OCI-M2 (cell line): ENCODE measurements around the gene USP4.
"Not testable (repeated sequence)": the region's sequence is repeated elsewhere in the genome, so short reads cannot be mapped to it uniquely, and the experiment has no call there.

Experiments
- DNase-seq: peaks from one replicate; lab custom pipeline; 2025; ENCODE audit not compliant: unreplicated experiment; lab: John Stamatoyannopoulos, UW

Gene USP4

GRCh38 chr3:49352281-49352680 is 12.4 kb upstream of the USP4 start:
- no peak for DNase-seq

DNA sequence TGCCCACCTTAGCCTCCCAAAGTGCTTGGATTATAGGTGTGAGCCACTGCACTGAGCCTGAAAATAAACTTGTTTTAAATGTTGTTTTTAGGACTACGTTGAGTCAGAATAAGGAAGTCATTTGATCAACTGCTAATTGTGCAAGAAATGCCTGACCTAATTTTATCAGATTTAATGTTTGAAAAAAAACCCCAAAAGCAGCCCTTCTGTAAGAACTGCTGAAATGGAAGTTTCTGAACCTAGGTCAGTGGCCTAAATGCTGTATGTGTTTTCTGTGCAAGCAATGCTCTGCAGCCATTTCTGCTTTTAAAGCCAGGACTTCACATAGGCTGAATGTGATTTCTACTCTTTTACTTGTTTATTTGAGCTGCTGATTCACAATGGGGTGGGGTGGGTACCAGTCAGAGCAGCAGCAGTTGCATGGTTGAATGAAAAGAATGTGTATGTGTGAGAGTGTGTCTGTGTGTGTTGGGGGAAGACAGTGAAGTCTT is 11.7 kb upstream of the USP4 start:
- DNase-seq = no peak

DNA sequence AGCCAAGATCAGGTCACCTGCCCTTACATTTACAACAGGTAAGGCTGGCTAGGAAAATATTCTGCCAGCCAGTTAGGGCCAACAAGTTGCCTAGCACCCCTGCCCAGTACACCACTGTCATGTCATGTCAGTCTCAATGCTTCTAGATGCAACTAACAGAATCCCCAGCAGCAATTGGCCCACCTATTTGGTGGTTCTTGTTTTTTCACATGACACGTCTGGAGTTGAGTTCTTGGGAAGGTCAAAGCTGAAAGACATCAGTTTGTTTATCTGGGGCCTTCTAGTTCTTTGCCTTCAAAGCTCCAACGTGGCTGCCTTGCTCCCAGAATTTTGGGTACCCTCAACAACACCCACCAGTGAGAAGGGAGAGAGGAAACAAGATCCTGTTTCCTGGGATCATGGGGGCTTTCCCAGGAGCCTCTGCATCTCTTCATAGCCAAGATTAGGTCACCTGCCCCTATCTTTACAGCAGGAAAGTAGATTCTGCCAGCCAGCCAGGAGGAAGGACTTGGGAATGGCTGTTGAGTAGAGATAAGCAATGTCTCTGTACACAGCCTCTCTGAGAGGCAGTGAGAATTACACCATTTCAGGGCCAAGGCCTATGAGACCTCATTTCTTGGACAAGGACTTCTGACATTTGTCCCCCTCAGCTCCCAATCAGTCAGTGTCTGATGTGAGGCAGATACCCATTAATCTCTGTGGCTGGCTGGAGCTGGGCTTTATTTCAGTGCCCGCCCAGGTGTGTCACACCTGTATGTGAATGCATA is 9.7 kb upstream of the USP4 start:
- peak; percentile 21 for DNase-seq

DNA sequence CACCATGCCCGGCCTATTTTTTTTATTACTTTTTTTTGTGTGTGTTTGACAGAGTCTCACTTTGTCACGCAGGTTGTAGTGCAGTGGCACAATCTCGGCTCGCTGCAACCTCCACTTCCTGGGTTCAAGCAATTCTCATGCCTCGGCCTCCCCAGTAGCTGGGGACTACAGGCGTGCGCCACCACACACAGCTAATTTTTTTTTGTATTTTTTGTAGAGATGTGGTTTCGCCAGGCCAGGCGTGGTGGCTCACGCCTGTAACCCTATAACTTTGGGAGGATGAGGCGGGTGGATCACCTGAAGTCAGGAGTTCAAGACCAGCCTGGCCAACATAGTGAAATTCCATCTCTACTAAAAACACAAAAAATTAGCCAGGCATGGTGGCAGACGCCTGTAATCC is 8.5 kb upstream of the USP4 start:
- not testable (repeated sequence) for DNase-seq

- DNase-seq = no peak
Measured at GRCh38 chr3:49346797-49347251, 7.0 kb upstream of the USP4 start.

DNA sequence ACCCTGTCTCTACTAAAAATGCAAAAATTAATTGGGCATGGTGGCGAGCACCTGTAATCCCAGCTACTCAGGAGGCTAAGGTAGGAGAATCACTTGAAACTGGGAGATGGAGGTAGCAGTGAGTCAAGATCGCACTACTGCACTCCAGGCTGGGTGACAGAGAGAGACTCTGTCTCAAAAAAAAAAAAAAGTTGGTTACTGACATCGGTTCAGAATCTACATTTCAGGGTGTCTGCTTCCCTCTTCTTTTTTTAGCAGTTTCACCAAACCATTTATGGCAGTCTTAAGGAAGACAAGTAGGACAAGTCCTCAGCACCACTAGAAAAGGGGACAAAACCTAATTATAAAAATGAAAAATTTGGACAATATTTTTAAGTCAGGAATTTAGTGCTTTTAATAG is 3.3 kb upstream of the USP4 start:
- DNase-seq = no peak

DNA sequence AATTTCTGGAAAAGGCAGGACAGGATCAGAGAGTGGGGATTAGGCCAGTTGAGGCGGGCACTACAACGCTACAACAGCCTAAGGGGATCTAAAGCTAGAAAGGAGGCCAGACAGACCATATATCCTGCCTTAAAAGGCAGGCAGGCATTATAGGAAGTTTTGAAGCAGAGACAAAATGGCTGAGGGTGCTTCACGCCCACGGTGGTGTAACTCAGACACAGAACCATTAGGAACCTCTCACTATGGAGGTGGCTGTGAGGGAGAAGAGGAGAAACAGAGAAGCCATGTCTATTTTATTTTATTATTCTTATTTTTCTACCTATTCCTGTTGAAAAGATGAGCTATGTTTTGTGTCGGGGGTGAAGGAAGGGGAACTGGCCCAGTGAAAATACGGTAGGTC is 2.1 kb upstream of the USP4 start:
- DNase-seq = no peak

DNA sequence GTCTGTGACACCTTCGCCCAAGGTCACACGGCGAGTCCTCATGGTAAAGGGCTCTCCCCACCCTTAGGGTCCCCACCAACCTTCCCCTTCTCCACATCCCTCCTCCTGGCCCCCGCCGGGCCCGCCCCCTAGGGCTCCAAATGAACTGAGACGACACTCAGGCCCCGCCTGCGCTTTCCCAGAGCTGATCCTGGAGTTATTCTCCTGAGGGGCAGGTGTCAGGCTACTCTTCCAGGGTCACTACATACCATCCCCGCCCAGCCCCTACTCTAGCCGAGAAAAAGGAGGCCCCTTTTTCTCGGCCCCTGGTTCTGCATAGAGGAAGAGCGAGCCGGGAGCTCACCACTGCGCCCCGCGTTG is 292 bp downstream of the USP4 start:
- no peak for DNase-seq

DNA sequence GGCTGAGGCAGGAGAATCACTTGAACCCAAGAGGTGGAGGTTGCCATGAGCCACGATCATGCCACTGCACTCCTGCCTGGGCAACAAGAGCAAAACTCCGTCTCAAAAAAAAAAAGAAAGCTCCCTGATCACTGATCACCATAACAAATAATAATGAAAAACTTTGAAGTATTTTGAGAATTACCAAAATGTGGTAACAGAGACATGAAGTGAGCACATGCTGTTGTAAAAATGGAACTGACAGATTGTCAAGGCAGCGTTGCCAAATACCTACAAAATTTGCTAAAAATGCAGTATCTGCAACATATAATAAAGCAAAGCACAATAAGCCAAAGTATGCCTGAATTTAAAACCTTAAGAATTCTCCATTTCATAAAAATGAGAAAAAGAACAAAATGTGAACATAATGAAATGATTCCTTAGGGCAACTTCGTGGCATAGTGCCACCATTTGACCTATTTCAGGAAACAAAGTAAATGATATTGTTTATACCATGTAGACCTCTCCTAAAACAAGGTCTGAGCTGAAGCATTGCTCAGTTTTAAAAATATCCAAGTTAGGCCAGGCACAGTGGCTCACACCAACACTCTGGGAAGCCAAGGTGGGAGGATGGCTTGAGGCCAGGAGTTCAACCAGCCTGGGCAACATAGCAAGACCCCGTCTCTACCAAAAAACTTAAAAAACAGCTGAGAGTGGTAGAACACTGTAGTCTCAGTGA is 5.8 kb downstream of the USP4 start:
- DNase-seq = no peak

- no peak for DNase-seq
Measured at GRCh38 chr3:49333091-49333490, 6.8 kb downstream of the USP4 start.

DNA sequence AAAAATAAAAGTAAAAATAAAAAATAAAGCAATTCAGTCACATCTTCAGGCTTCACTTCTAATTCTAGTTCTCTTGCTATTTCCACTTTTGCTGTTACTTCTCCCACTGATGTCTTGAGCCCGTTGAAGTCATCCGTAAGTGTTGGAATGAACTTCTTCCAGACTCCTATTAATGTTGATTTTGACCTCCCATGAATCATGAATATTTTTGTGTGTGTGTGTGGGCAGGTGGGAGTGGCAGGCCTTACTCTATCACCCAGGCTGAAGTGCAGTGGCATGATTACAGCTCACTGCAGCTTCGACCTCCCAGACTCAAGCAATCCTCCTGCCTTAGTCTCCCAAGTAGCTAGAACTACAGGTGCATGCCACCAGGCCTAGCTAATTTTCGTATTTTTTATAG is 10.7 kb downstream of the USP4 start:
- no peak for DNase-seq

DNA sequence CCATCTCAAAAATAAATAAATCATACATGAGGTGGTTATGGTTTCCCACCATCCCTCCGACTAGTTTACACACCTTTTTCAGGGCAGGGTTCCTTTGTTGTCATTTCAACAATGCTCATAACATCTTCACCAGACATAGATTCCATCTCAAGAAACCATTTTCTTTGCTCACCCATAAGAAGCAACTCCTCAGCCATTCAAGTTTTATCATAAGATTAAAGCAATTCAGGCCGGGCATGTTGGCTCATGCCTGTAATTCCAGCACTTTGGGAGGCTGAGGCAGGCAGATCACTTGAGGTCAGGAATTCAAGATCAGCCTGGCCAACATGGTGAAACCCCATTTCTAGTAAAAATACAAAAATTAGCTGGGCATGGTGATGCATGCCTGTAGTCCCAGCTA is 11.5 kb downstream of the USP4 start:
- DNase-seq = not testable (repeated sequence)

DNA sequence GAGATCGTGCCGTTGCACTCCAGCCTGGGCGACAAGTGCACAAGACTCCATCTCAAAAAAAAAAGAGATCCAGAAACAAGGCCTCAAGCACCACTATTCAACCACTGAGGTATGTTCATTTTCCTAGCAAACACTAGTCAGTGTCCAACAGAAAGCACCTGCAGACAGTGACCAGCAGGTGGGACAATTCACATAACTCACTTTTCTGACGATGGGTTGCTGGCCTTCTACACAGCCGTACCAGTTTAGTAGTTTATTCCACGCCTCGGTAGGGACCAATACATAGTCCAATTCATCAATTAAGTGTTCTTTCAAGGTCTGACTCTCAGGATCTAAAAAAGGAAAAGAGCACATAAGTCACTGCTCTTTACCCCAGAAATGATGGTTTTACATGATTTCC is 12.4 kb downstream of the USP4 start:
- no peak for DNase-seq

DNA sequence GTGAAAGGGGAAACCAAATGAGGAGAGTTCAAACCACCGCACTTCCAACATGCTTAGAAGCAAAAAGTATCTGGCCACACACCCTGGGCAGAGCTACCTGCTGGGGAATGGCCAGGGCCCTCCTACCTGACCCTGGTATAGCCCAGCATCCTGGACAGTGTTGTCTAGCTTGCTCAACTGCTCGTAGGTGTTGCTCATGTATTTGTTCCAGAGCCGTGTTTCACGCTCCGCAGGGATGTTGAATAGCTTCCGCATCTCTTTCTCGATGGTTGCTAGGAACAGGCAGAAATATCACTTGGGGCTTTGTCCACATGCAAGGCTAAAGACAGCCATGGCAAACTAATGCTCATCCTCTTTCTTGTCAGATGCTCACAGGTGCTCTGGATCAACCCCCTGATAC is 15.1 kb downstream of the USP4 start:
- DNase-seq = no peak

- DNase-seq = no peak
Measured at GRCh38 chr3:49316696-49317457, 23.0 kb downstream of the USP4 start.

DNA sequence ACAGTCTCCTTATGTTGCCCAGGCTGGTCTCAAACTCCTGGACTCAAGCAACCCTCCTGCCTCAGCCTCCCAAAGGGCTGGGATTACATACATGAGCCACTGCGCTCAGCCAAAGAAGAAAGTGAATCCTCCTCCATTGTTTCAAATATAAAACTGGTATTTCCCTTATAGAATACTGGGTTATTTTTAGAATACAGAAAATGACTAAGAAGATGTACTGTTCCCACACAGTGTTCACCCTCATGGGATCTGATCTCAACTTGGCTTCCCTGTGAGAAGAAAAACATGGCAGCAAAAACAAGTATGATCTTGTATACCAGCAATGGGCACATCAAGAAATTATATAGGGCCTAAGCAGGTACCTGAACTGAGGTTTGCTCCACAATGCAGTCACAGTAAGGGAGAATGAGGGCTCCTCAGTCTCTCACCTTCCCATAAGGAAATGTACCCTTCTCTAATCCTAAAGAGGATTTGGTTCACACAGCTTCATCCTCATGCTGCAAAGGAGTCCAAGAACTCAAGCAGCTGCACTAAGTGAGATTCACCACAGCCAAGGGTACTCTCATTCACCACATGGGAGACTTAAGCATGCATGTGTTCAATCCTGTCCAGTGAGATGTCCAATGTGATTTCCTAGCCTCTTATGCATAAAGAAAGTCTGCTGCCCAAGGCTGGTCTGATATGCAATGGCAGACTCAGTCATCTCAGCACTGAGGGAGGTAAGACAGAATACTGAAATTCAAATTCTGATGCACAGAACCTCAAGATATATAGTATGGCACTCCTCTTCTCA is 25.8 kb downstream of the USP4 start:
- no peak for DNase-seq

DNA sequence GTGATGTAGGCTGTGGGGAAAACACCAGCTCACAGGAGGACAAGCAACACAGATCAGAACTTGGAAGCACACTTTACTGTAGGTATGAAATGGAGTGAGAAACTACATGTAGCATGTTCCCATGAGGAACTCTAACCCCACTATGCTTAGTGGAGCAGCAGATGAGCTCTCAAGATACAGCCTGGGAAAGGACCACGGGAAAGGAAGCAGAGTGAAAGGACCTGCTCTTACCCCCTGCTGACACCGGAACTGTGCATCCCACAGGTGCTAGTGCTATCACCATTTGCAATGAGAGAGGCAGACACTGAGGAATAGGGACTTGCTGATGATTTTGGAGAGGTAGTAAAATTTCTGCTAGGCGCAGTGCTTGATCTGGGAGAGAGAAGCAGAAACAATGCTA is 28.6 kb downstream of the USP4 start:
- no peak for DNase-seq

DNA sequence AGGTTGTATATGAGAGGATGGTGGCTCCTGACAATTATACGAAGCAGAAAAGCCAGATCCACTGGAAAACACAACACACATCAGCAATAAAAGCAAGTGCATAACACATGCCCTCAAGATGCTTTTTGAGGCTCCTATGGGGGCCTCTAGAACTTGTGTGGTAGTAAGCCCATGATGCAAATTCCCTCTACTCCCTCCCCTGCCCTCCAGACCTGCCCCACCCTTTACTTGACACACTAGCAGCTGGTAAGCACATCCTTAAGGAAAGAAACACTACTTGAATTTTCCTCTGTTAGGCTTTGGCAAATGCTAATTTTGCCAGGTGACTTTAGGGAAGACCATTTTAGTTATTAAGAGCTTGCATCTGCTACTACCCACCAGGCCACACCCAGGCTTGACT is 29.2 kb downstream of the USP4 start:
- DNase-seq = no peak

GRCh38 chr3:49305608-49306007 is 34.2 kb downstream of the USP4 start:
- DNase-seq = no peak

- no peak for DNase-seq
Measured at GRCh38 chr3:49302613-49303012, 37.2 kb downstream of the USP4 start.

DNA sequence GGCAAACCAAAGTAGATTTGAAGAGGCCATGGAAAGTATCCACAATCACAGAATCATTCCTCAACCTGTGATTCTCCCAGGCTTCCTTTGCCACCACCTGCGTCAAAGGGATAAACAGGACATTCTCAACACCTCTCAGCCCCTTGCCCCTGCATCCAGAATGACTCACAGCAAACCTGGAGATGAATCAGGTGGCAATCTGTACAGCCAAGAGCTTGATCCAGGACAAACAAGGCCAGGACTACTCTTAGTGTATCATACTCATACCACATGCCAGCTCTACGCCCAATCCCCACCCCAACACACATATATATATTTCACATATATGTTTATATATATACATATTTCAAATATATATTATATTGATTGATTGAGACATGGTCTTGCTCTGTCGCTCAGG is 39.3 kb downstream of the USP4 start:
- DNase-seq = no peak
